H1 (cell line): ENCODE measurements around the gene DIDO1.

Source experiments
- POLR2AphosphoS5 ChIP-seq: IDR thresholded peaks from 2 replicates; pipeline ENCODE4 v1.6.1; 2011; ENCODE audit warnings: low read depth, low read length
- SAP30 ChIP-seq: fragments of 300-600 bp; sonication (generic); IDR thresholded peaks from 2 replicates; pipeline ENCODE4 v1.7.1; 2012; ENCODE audit warnings: low read length, moderate library complexity, mild to moderate bottlenecking, inconsistent platforms; ENCODE audit not compliant: insufficient read depth, insufficient replicate concordance
- SP2 ChIP-seq: IDR thresholded peaks from 2 replicates; pipeline ENCODE4 v1.6.1; 2012; ENCODE audit warnings: mild to moderate bottlenecking, low read length, inconsistent platforms
- TBP ChIP-seq: IDR thresholded peaks from 2 replicates; pipeline ENCODE4 v1.6.1; 2011; ENCODE audit warnings: low read depth, low read length, improper control_type of control experiment
- TEAD4 ChIP-seq: IDR thresholded peaks from 2 replicates; pipeline ENCODE4 v1.6.1; 2012; ENCODE audit warnings: low read depth, low read length, inconsistent platforms, mixed read lengths
- YY1 ChIP-seq: IDR thresholded peaks from 2 replicates; pipeline ENCODE4 v1.6.1; 2011; ENCODE audit warnings: low read depth, mild to moderate bottlenecking, low read length
- TF ChIP-seq, protein P1 (sequence below), 3 experiments: IDR thresholded peaks; 1 replicate in 2 of 3; 2 replicates in 1 of 3; pipeline versions ENCODE4 v1.5.1 to v1.6.1; 2011; ENCODE audit warnings: low read length in 3 of 3, mild to moderate bottlenecking in 3 of 3, inconsistent platforms in 2 of 3, low read depth in 1 of 3, moderate library complexity in 1 of 3; ENCODE audit not compliant: insufficient read depth in 1 of 3; ENCODE audit errors: control extremely low read depth in 1 of 3

DNA sequence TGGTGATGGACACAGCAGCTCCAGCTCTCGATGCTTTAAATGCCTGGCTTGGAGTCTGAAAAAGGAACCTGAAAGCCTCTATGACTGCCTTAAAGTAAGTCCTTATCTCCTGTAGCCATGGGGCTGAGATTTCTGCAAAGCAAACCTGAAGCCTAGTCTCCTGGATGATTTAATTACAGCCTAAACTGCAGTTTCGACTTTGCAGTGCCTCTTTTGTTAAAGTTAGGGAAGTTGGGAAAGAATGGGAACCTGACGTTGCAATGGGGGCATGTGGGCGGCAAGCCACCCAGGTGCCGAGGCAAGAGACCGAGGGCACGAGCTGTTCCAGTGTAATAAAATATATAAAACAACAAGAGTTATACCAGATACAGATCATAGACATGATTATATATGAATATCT lies 53.0 kb downstream of the DIDO1 start:
- TF ChIP-seq, protein P1, sequence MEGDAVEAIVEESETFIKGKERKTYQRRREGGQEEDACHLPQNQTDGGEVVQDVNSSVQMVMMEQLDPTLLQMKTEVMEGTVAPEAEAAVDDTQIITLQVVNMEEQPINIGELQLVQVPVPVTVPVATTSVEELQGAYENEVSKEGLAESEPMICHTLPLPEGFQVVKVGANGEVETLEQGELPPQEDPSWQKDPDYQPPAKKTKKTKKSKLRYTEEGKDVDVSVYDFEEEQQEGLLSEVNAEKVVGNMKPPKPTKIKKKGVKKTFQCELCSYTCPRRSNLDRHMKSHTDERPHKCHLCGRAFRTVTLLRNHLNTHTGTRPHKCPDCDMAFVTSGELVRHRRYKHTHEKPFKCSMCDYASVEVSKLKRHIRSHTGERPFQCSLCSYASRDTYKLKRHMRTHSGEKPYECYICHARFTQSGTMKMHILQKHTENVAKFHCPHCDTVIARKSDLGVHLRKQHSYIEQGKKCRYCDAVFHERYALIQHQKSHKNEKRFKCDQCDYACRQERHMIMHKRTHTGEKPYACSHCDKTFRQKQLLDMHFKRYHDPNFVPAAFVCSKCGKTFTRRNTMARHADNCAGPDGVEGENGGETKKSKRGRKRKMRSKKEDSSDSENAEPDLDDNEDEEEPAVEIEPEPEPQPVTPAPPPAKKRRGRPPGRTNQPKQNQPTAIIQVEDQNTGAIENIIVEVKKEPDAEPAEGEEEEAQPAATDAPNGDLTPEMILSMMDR (IDR thresholded peaks at IDR 0.05; ENCODE audit: control extremely low read depth in 1 of 3, insufficient read depth in 1 of 3, low read depth in 1 of 3, low read length in 3 of 3): no peak
- TF ChIP-seq TEAD4 (no peak), SP2 (no peak), TBP (no peak), YY1 (no peak), SAP30 (no peak), POLR2AphosphoS5 (no peak)
